A172 (cell line): ENCODE data around the gene PLEKHA4. TPM values are rescaled to one million over a fixed set of nuclear protein-coding genes. Genes with fewer than 3 reads are reported as not detected.
"Not testable (repeated sequence)": the region's sequence is repeated elsewhere in the genome, so short reads cannot be mapped to it uniquely, and the experiment has no call there.

Experiments used
- DNase-seq: peaks from one replicate; pipeline ENCODE4 v3.0.0-alpha.2; 2015; ENCODE audit warnings: low spot score
- total RNA-seq: library from RNA; depleted of rRNA; stranded (reverse); fragments of >200 nt; shearing (Covaris generic); gene quantifications from 2 replicates; pipeline ENCODE4 v1.2.3, GENCODE V29; 2014; rRNA removed

PLEKHA4 gene
- total RNA-seq, 1 experiment from 2014 or later, result 1.9 TPM

DNA sequence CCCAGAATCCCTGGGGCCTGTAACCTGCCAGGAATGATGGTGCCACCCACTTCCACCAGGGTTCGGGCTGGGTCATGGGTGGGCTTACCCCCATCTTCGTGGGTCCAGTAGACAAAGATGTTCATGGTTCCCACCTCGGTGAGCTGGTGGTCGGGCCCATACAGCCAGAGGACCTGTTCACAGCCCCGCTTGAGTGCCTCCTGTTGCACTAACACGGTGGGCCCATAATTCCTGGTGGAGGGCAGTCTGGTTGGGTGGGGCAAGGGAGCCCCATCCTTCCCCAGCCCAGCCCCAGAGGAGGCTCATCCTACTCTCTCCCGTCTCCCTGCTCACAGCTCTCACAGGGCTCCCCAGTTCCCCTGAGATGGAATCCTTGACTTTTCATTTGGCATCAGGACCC is 71.3 kb downstream of the PLEKHA4 start:
- DNase-seq, result no peak

GRCh38 chr19:48796298-48797083 is 71.9 kb downstream of the PLEKHA4 start:
- no peak for DNase-seq

- no peak for DNase-seq
Measured at GRCh38 chr19:48795685-48796070, 72.7 kb downstream of the PLEKHA4 start.

DNA sequence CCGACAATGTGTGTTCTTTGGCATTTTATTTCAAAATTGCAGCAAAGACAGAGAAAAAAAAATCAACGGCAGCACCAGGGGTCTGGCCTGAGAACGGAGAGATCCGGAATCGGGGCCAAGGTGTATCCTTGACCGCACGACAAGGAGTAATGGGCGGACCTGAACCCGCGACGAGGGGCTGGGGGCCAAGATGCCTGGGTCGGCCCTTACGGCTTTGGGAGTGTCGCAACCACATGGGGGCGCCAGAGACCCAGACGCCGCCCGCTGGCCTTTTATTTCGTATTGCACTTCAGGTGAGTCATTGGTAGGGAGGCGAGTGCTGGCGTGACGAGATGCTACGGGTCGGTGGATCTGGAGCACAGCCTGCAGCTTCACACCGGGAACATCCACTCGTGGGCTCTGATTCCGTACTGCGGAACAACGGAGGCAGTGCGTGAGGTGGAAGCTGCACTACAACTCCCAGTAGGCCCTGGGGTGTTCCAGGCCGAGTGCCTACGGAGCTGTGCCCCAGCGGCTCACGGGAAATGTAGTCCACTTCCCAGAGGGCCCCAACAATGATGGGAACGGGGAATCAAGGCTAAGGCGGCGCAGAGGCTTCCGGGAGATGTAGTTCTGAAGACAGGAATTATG is 73.2 kb downstream of the PLEKHA4 start:
- DNase-seq, result peak; percentile 86

GRCh38 chr19:48794291-48794690 is 74.1 kb downstream of the PLEKHA4 start:
- DNase-seq, result no peak

- DNase-seq, result no peak
Measured at GRCh38 chr19:48793271-48793670, 75.1 kb downstream of the PLEKHA4 start.

DNA sequence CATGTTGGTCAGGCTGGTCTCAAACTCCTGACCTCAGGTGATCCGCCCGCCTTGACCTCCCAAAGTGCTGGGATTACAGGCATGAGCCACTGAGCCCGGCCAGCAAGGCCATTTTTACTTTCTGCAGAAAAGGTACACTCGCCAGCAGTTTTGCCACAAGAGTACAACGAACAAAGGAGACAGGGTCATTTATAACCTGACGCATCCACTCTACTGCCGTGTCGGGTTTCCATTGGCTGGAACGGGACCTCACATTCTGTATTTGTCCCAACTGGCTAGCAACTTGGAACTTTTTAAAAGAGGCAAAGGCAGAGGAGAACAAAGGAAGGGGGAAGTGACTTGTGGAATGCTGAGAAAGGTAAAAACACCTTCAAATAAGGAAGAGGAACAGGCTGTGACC is 81.1 kb downstream of the PLEKHA4 start:
- not testable (repeated sequence) for DNase-seq

Other genes starting within 250 kb of the PLEKHA4 start
- 764 and 1,035 TPM in 2 replicates for gene RPL18, start 249.4 kb downstream of the PLEKHA4 start, total RNA-seq
- gene SPHK2, start 249.1 kb downstream of the PLEKHA4 start, total RNA-seq, result 7.6 and 10.5 TPM in 2 replicates
- gene DBP, start 231.2 kb downstream of the PLEKHA4 start, total RNA-seq, result 2.6 and 15.5 TPM in 2 replicates
- gene CA11, start 222.4 kb downstream of the PLEKHA4 start, total RNA-seq, result 2.3 and 5.8 TPM in 2 replicates
- not detected in 2 replicates for gene NTN5, start 195.6 kb downstream of the PLEKHA4 start, total RNA-seq
- gene FUT2, start 172.6 kb downstream of the PLEKHA4 start, total RNA-seq, result not detected in 2 replicates
- gene MAMSTR, start 148.9 kb downstream of the PLEKHA4 start, total RNA-seq, result 0.93 and 1.1 TPM in 2 replicates
- gene RASIP1, start 128.0 kb downstream of the PLEKHA4 start, total RNA-seq, result 0.07 and 0.12 TPM in 2 replicates
- gene IZUMO1, start 121.7 kb downstream of the PLEKHA4 start, total RNA-seq, result not detected in 2 replicates
- 0.81 and 0.98 TPM in 2 replicates for gene FUT1, start 116.0 kb downstream of the PLEKHA4 start, total RNA-seq
- not detected in 2 replicates for gene FGF21, start 113.1 kb downstream of the PLEKHA4 start, total RNA-seq
- 29.5 and 36.8 TPM in 2 replicates for gene BCAT2, start 57.6 kb downstream of the PLEKHA4 start, total RNA-seq
- gene HSD17B14, start 32.1 kb downstream of the PLEKHA4 start, total RNA-seq, result 9.9 and 14.6 TPM in 2 replicates
- gene PPP1R15A, start 3.8 kb upstream of the PLEKHA4 start, total RNA-seq, result 20.8 and 34.8 TPM in 2 replicates
- not detected in 2 replicates for gene TULP2, start 30.1 kb upstream of the PLEKHA4 start, total RNA-seq
- 91.4 and 104 TPM in 2 replicates for gene NUCB1, start 31.7 kb upstream of the PLEKHA4 start, total RNA-seq
- gene DHDH, start 65.1 kb upstream of the PLEKHA4 start, total RNA-seq, result 0.10 TPM in 1 of 2 replicates, not detected in the other
- gene BAX, start 86.3 kb upstream of the PLEKHA4 start, total RNA-seq, result 32.4 and 40.6 TPM in 2 replicates
- 1,818 and 2,662 TPM in 2 replicates for gene FTL, start 96.7 kb upstream of the PLEKHA4 start, total RNA-seq
- gene GYS1, start 124.7 kb upstream of the PLEKHA4 start, total RNA-seq, result 14.1 and 18.2 TPM in 2 replicates
- gene RUVBL2, start 125.3 kb upstream of the PLEKHA4 start, total RNA-seq, result 121 and 149 TPM in 2 replicates
- not detected in 2 replicates for gene LHB, start 148.5 kb upstream of the PLEKHA4 start, total RNA-seq
- gene CGB3, start 155.7 kb upstream of the PLEKHA4 start, total RNA-seq, result 2.6 TPM in 1 of 2 replicates, not detected in the other
- gene CGB2, start 163.3 kb upstream of the PLEKHA4 start, total RNA-seq, result not detected in 2 replicates
- not detected in 2 replicates for gene CGB1, start 168.3 kb upstream of the PLEKHA4 start, total RNA-seq
- gene CGB5, start 175.2 kb upstream of the PLEKHA4 start, total RNA-seq, result 1.3 and 3.4 TPM in 2 replicates
- 4.7 and 8.8 TPM in 2 replicates for gene CGB8, start 180.5 kb upstream of the PLEKHA4 start, total RNA-seq
- 0.43 and 1.4 TPM in 2 replicates for gene CGB7, start 189.1 kb upstream of the PLEKHA4 start, total RNA-seq
- not detected in 2 replicates for gene NTF4, start 196.2 kb upstream of the PLEKHA4 start, total RNA-seq
- not detected in 2 replicates for gene KCNA7, start 204.1 kb upstream of the PLEKHA4 start, total RNA-seq
- 143 and 174 TPM in 2 replicates for gene SNRNP70, start 216.8 kb upstream of the PLEKHA4 start, total RNA-seq
- 0.16 and 8.5 TPM in 2 replicates for gene LIN7B, start 245.8 kb upstream of the PLEKHA4 start, total RNA-seq